Endometrial microvascular endothelial cells (primary cell): ENCODE measurements around the gene MAPK8IP1. TPM values are rescaled to one million over a fixed set of nuclear protein-coding genes. Genes with fewer than 3 reads are reported as not detected.

Experiments
- in situ Hi-C: cut with HindIII; loops from 2 replicates; pipeline ENCODE4 v1.10.0; 2017; ENCODE audit warnings: low sequenced_read_pairs, low pct_unique_long_range_greater_than_20kb; ENCODE audit errors: inconsistent ontology term
- total RNA-seq: library from RNA; depleted of rRNA; stranded (reverse); fragments of >200 nt; gene quantifications from one replicate; pipeline ENCODE4 v1.2.3, GENCODE V29; 2015; ENCODE audit errors: inconsistent ontology term

The MAPK8IP1 gene
- total RNA-seq, 1 donor from 2014 or later: 1.9 TPM

DNA sequence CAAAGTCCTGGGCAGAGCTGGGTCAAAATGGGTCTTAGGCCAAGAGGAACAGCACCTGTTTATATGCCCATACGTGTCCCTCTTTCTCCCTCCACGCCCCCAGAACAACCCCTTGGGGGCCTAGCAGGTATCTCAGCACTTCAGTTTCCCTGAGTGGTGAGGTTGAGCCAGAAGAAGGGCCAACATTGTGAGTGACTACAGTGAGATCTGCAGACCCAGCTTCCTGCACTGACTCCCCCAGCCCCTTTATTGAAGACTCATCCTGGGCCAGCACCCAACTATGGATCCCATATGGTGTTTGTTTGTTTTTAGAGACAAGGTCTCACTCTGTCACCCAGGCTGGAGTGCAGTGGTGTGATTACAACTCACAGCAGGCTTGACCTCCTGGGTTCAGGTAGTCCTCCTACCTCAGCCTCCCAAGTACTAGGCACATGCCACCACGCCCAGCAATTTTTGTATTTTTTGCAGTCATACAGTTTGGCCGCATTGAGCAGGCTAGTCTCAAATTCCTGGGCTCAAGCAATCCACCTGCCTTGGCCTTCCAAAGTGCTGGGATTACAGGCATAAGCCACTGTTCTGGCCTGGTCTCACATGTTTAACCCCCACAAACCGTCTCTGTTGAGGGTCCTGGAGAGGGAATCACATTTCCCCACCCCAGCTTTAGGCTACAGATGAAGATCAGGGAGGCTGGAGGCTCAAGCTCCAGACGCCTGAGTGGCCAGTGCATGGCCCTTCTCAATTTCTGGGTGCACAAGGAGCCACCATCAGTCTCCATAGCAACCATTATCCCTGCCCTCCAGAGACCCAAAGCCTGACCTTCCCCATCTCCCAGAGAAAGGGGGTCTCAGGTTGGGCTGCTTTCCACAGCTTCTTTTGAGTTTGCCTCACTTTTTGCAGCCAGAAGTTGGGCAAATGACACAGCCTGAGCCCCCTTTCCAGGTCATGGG, 35.4 kb downstream of the MAPK8IP1 start:
- in situ Hi-C loops: no loop called here

- in situ Hi-C loops: no loop called here
These were observed 36.3 kb downstream of the MAPK8IP1 start for GRCh38 chr11:45921561-45922424.

DNA sequence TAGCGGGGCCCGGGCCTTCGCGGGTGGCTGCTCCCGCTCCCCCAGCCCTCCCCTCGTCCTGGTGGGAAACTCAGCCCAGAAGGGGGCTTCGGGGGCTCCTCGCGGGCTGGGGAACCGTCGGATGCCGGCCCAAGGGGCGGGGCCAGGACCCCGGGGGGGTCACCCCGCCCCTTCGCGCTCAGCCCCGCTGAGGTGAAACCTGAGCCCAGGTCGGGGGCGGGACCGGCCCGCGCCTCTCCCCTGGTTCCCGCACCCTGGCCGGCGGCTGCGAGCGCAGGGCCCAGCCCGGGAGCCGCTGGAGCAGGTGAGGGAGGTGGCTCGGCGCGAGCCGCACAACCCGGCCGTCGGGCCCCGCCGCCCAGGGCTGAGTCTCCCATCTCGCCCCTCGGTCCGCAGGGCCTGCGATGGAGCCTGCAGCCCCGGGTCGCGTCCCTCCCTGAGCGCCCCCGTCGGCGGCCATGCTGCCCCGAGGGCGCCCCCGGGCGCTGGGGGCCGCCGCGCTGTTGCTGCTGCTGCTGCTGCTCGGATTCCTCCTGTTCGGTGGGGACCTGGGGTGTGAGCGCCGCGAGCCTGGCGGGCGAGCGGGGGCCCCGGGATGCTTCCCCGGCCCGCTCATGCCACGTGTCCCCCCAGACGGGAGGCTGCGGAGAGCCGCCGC, 37.1 kb downstream of the MAPK8IP1 start, which contains the start of gene LARGE2:
TSS of gene LARGE2 (plus strand) at position 232 of the 658 bp plus-strand sequence. CDS start at position 459, 227 bp downstream.
- in situ Hi-C loops: no loop called here

- in situ Hi-C loops: no loop called here
These were observed 38.8 kb downstream of the MAPK8IP1 start for GRCh38 chr11:45924036-45924915.

DNA sequence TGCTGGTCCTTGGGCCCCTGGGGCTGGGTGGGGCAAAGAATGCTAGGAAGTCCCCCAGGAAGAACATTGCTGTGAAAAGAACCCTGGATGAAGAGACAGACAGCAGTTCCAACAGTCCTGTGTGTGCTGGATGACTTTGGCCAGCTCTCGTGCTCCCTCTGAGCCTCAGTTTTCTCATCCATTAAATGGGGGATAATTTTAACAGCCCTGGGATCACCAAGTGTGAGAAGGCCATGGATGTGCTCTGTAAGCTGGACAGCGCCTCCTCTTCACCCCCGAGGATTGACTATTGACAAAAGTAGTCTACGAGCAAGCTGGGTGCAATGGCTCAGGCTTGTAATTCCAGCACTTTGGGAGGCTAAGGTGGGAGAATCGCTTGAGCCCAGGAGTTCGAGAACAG, 39.5 kb downstream of the MAPK8IP1 start:
- in situ Hi-C loops: no loop called here

DNA sequence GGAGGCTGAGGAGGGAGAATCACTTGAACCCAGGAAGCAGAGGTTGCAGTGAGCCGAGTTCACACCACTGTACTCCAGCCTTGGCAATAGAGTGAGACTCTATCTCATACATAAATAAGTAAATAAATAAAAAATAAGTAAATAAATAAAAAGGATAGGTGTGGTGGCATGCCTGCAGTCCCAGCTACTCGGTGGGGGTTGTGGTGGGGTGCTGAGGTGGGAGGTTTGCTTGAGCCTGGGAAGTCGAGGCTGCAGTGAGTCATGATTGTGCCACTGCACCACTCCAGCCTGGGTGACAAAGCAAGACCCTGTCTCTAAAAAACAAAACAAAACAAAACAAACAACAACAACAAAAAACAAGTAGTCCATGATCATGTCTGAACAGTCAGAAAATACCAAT, 40.1 kb downstream of the MAPK8IP1 start:
- in situ Hi-C loops: no loop called here

DNA sequence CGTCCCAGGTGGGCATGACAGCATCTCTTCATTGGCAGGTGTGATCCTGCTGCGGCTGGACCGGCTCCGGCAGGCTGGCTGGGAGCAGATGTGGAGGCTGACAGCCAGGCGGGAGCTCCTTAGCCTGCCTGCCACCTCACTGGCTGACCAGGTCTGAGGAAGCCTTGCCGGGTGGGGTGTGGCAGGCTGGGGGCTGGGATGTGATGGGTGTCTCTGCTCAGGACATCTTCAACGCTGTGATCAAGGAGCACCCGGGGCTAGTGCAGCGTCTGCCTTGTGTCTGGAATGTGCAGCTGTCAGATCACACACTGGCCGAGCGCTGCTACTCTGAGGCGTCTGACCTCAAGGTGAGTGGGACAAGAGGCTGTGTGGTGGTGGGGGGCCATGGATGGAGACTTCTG, 40.5 kb downstream of the MAPK8IP1 start:
- in situ Hi-C loops: no loop called here

DNA sequence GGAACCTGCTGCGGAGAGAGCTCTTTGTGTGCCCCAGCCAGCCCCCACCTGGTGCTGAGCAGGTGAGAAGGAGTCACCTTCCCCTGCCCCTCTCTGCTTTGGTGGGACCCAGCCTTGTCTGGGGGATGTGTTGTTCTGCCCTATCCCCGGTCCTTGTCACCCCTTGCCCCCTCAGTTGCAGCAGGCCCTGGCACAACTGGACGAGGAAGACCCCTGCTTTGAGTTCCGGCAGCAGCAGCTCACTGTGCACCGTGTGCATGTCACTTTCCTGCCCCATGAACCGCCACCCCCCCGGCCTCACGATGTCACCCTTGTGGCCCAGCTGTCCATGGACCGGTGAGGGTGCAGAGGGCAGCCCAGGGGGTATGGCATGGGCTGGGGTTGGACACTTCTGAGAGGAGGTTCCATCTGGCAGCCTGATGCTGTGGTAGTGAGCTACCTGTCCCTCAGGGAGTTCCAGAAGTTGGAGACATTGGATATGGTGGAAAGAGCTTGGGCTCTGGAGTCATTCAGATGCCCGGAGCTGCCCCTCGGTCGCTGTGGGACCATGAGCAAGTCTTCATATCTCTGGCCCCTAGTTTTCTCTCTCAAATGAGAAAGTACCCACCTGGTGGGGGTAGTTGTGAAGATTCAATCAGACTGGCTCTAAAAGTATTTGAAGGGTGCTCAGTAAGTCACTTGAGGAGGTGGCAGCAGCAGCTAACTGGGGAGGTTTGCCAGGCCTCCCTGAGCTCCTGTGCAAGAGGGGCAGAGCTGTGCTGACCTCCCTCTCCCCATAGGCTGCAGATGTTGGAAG, 41.3 kb downstream of the MAPK8IP1 start:
- in situ Hi-C loops: no loop called here

GRCh38 chr11:45927332-45927683, 41.9 kb downstream of the MAPK8IP1 start:
- in situ Hi-C loops: no loop called here

DNA sequence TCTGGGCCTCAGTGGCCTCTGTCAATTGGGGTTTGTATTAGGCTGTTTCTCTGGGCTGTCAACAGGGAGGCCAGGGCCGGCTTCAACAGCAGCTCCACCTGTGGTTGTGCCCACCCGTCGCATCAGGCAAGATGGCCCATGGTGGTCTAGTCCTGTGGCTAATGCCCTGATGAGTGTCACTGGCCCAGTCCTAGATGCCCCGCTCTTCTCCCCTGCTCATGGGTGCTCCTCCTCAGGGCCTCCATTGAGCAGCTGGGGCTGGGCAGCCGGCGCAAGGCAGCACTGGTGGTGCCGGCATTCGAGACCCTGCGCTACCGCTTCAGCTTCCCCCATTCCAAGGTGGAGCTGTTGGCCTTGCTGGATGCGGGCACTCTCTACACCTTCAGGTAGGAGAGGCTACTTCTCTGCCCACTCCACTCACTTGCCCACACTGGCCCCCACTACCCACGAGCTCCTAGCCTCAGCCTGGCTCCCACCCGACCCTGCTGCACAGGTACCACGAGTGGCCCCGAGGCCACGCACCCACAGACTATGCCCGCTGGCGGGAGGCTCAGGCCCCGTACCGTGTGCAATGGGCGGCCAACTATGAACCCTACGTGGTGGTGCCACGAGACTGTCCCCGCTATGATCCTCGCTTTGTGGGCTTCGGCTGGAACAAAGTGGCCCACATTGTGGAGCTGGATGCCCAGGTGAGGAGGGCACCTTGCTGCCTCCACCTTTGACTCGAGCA, 42.4 kb downstream of the MAPK8IP1 start:
- in situ Hi-C loops: no loop called here

DNA sequence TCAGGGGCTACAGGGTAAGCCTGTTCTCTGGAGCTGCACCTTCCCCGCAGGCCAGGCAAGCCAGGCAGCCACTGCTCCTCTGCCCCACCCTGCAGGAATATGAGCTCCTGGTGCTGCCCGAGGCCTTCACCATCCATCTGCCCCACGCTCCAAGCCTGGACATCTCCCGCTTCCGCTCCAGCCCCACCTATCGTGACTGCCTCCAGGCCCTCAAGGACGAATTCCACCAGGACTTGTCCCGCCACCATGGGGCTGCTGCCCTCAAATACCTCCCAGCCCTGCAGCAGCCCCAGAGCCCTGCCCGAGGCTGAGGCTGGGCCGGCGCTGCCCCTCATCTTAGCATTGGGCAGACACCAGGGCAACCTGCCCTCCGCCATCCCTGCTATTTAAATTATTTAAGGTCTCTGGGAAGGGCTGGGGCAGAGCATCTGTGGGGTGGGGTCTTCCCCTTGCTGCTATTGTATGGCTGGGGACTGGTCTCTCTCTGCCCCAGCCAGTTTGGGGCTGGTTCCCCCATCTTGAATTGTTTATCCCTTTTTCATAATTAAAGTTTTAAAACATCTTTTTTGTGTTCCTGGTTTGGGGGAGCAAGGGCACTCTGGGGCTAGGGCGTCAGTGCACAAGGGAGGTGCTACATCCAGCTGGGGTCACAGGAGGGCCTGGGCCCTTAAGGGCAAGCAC, 43.2 kb downstream of the MAPK8IP1 start:
- in situ Hi-C loops: no loop called here

DNA sequence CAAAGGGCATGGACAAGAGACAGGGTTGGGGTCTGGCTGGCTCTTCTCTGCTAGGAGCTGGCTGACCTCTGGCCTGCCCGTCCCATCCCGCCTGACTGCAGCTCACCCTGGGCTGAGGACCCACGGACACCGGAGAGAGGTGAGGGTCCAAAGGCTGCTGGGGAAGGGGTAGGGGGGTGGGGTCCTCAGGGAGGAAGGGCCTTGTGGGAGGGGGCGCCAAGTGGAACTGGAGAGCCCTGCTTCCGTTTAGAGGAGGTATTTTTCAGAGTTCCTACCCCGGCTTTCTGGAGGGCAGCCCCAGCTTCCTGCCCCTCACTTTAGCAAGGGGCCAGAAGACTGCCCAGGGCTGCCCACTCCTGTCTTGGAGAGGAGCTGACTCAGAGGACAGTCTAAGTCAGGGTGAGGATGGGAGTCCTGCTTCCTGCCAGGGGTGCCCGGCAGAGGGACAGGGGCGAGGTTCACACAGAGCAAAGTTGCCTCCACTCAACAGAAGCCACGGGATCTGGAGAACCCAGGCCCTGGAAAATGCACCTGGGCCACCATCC, 44.1 kb downstream of the MAPK8IP1 start:
- in situ Hi-C loops: no loop called here

- in situ Hi-C loops: no loop called here
These were observed 44.8 kb downstream of the MAPK8IP1 start for GRCh38 chr11:45930031-45930794.

DNA sequence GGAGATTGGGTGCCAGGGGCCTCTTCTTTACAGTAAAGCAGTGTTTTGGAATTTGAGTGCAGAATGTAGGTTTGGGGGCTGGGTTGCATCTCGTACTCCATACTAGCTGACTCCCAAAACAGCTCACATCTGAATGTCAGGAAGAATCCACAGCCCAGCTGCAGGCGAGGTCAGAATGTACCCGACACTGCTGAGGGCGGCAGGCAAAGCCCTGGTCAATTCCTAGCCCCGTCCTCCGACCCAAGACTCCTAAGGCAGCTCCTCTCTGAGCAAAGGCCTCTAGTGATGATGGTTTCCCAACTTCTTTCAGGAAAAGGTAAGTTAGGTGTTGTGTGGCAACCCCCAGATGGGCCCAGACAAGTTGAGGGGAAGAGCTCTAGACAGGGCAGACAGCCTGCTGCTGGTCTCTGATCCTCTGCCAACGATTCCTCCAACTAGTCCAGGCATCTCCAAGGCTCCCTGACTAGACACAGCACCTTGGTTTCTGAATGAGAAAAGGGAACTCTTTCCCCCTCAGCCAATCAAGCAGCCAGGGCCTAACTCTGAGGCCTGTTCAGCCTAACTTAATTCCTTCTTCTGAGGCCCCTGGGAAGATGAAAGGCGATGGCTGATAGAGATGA, 45.6 kb downstream of the MAPK8IP1 start:
- in situ Hi-C loops: no loop called here

DNA sequence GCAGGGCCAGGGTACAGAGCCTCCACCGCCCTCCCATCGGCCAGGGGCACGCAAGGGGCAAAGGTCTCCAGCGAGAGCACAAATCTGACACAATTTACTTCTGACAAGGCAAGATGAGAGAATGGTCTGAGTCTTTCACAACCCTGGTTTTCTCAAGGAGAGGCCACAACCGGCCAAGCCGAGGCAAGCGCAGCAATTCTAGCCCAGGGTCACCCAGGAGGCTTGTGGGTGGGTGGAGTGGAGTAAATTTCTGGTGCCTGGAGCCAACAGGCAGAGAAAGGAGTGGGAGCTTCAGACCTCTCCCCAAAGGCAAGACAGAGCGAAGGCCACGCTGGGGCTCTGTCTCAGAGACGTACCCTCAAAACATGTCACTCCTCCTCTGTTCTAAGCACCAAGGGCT, 46.3 kb downstream of the MAPK8IP1 start:
- in situ Hi-C loops: no loop called here
